ENCODE data around the gene GALNTL6.

The GALNTL6 gene

GRCh38 chr4:172124656-172125308, 311.6 kb downstream of the GALNTL6 start:
- DNase-seq (ENCODE audit: low read depth): peak; percentile 24

- DNase-seq (ENCODE audit: low read depth): no peak
Observed at GRCh38 chr4:172125443-172125842, 312.2 kb downstream of the GALNTL6 start.

- no peak for DNase-seq (ENCODE audit: low read depth)
Observed at GRCh38 chr4:172127168-172127567, 314.0 kb downstream of the GALNTL6 start.

GRCh38 chr4:172129593-172129992, 316.4 kb downstream of the GALNTL6 start:
- no peak for DNase-seq (ENCODE audit: low read depth)

- DNase-seq (ENCODE audit: low read depth): peak; percentile 68
Observed at GRCh38 chr4:172134521-172134920, 321.3 kb downstream of the GALNTL6 start.

- no peak for DNase-seq (ENCODE audit: low read depth)
Observed at GRCh38 chr4:172141025-172141424, 327.8 kb downstream of the GALNTL6 start.

- peak; percentile 87 for DNase-seq (ENCODE audit: low read depth)
Observed at GRCh38 chr4:172142281-172142741, 329.1 kb downstream of the GALNTL6 start.

GRCh38 chr4:172143605-172144314, 330.6 kb downstream of the GALNTL6 start:
- peak; percentile 13 for DNase-seq (ENCODE audit: low read depth)

- DNase-seq (ENCODE audit: low read depth): peak; percentile 52
Observed at GRCh38 chr4:172147687-172148086, 334.5 kb downstream of the GALNTL6 start.

- DNase-seq (ENCODE audit: low read depth): no peak
Observed at GRCh38 chr4:172149329-172149728, 336.1 kb downstream of the GALNTL6 start.

- DNase-seq (ENCODE audit: low read depth): no peak
Observed at GRCh38 chr4:172152284-172152683, 339.1 kb downstream of the GALNTL6 start.

GRCh38 chr4:172153719-172154118, 340.5 kb downstream of the GALNTL6 start:
- no peak for DNase-seq (ENCODE audit: low read depth)

- DNase-seq (ENCODE audit: low read depth): no peak
Observed at GRCh38 chr4:172155838-172156345, 342.7 kb downstream of the GALNTL6 start.

- DNase-seq (ENCODE audit: low read depth): no peak
Observed at GRCh38 chr4:172157946-172158345, 344.7 kb downstream of the GALNTL6 start.

- no peak for DNase-seq (ENCODE audit: low read depth)
Observed at GRCh38 chr4:172163215-172163614, 350.0 kb downstream of the GALNTL6 start.

- peak; percentile 38 for DNase-seq (ENCODE audit: low read depth)
Observed at GRCh38 chr4:172168888-172169287, 355.7 kb downstream of the GALNTL6 start.

- DNase-seq (ENCODE audit: low read depth): peak; percentile 31
Observed at GRCh38 chr4:172169871-172170270, 356.7 kb downstream of the GALNTL6 start.

- DNase-seq (ENCODE audit: low read depth): peak; percentile 28
Observed at GRCh38 chr4:172173206-172173605, 360.0 kb downstream of the GALNTL6 start.

- no peak for DNase-seq (ENCODE audit: low read depth)
Observed at GRCh38 chr4:172177382-172177781, 364.2 kb downstream of the GALNTL6 start.

- DNase-seq (ENCODE audit: low read depth): no peak
Observed at GRCh38 chr4:172188248-172188988, 375.2 kb downstream of the GALNTL6 start.

- peak; percentile 48 for DNase-seq (ENCODE audit: low read depth)
Observed at GRCh38 chr4:172202480-172203076, 389.4 kb downstream of the GALNTL6 start.

GRCh38 chr4:172207258-172207657, 394.1 kb downstream of the GALNTL6 start:
- no peak for DNase-seq (ENCODE audit: low read depth)
